HG02840 (cell line): ENCODE measurements around the gene SNRK.

Experiments
- ATAC-seq: cut with Tn5 transposase; IDR thresholded peaks from one replicate; pipeline ENCODE4 v1.9.1; 2021; ENCODE audit warnings: mild to moderate bottlenecking, moderate library complexity, moderate number of reproducible peaks; ENCODE audit not compliant: unreplicated experiment, low FRiP score

The SNRK gene

DNA sequence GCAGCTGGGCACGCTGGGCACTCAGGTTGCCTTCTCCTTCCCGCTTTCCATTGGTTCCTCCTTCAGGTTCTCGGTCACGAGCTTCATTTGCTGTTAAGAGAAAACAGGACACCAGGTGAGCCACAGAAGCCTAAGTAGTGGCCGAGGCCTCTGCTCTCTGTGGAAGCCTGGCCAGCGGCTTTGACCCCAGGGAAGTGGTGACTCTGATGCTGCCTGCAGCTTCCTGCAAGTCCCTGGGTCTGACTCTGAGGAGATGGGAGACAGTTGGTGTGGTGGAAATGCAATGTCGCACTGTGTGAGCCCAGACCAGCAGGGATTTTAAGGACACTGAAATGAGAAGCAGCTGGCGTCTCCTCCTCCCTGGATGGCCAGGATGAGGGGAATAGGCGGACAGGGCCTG is 80.5 kb downstream of the SNRK start:
- no peak for ATAC-seq

DNA sequence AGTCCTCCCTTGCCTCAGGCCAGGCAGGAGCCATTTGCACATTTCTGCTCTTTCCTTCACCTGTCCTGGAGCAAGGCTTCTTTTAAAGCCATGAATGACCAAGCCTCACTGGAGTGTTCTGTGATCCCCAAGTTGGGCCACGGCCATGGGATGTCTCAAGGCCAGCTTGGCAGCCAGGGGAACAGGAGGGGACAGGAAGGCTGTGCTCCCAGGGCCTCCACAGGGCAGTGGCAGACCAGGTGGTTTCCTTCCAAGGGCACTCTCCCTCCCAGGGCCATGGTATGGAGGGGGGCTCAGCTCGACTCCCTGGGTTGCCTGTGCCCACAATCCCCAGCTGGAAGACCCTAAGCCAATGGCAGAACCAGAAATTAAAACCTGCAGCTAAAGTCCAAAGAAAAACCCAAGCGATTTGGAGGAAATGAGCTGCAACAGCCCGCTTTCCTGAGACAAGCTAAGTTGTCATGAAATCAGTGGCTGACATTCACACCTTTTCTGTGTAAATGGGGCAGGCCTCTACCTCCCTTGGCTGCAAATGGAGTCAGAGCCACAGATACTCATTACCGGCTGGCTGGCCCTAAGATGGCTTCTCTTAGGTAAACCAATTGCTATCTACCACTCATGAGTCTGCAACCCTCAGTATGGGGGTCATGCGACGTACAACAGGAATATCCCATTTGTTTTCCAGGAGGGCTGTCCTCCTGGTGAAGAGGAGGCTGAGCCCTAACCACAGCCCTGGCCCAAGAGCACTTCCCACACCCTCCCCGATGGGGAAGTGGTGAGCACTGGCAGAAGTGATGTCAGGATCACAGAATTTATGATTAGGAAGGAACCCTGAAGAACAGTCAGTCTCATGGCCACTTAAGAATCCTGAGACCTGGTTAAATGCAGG is 83.3 kb downstream of the SNRK start:
- no peak for ATAC-seq

DNA sequence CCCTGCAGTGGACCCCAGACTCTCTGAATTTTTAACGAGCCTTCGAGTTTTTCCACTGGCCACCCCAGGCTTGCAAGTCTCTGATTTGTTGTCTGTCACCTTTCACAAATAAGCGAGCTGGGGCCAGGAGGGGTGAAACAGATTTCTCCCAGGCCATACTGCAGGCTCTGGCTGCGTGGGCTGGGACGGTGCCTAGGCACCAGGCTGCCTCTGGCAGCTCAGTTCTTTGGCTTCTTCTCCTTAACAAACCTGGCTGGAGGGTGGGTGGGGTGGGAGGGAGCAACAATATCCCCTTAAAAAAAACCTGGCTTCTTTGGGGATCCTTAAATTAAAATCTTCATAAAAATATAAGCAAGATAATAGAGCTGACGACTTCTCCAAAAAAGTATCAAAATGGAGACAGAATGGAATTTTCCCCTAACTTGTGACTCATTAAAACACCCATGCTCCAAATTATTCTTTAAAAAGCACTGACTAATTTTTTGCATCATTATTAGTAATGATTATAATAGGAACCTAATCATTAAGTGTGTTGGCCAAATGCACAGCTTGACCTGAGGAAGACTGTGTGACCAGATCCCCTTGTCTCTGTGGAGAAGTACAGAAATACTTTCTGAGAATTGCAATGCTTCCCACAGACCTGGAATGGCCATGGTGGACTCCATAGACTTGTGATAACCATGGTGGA is 84.1 kb downstream of the SNRK start:
- no peak for ATAC-seq

DNA sequence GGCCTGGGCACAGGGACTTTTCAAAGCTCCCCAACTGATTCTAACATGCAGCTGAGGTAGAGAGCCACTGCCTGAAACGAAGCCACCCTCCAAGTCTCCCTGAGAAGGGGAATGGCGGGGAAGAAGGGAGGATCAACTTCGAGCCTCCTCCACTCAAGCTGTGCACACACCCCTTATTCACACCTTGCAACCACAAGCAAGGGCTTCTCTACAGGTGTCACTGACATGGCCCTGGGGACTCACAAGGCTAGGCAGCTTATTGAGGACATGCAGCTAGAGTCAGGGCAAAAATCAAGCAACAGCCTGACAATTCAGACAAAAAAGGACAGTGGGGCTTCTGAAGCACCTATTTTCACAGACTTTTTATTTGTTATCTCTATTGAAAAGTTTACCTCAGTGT is 85.2 kb downstream of the SNRK start:
- no peak for ATAC-seq

DNA sequence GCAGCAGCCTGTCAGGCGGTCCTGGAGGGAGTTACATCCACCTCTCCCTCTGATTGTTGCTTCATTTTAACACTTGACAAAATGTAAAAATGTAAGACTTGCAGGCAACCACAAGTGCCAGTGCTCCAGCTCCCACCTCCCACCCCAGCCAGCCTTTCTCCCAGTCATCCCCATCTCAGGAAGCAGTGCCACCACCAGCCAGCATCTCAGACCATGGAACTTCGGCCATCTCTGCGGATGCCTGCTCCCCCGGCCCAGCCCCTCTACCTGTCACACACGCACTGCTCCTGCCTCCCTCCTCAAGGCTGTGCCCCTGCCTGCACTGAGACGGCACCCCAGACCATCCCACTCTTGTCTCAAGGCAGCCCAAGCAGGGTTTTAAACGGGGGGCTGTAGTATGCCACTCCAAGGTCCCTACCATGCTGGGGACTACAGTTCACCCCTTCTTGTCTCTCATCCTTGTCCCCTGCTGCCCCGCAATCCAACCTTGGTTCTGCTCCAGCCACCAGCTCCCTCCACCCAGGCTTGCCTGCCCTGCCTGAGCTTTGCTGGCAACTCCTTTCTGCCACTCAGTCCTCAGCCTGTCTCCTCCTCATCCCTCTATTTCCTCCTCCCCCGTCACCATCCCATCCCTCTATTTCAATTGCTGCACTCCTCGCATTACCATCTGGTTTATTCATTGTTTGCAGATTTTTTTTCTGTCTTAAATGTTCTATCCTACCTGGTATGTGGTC is 85.8 kb downstream of the SNRK start:
- no peak for ATAC-seq

DNA sequence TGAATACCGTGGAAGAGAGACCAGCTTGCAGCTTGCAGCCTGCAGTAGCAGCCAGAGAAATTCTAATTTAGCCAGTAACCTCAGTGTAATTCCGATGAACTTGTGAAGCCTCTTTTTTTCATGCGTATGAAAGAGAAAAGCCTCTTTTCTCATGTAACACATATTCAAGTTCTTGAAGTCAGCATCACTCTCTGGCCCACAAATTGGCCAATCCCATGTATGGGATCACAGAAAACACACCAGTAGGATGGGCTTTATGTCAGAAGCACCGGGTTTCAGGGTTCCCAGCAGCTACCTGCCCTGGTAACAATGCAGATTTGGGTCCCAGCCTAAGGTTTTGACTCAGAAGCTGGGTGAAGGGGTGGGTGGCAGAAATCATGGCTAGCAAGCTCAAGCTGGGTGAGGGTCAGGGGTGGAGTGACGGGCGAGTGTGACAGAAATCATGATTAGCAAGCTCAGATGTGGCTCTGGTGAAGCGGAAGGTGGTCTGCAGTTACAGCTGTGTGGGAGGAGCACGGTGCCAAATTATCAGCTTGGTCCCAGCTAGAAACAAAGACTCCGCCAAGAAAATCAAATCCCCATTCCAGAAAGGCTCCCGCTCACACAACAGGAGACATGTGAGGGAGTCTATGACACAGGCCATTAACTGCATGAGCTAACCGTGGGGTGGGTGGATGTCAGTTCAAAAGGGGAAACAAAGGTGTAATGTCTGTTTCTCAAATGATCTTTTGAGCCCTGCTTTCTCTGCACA is 86.6 kb downstream of the SNRK start:
- no peak for ATAC-seq

DNA sequence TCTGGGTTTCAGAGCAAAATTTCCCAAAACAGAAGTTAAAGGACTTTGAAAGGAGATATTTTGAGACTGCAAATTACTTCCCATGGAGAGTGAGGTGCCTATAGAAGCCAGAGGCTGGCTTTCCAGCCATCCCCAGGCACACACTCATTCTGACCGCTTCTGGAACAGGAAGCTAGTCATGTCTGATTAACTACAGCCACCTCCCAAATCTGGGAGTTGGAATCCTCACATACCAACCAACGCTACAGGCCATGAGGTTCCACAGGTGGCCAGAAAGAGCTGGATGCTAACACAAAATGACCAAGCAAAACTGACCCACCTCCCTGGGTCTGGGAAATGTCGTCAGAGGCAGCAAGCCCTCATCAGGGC is 87.2 kb downstream of the SNRK start:
- ATAC-seq: no peak

DNA sequence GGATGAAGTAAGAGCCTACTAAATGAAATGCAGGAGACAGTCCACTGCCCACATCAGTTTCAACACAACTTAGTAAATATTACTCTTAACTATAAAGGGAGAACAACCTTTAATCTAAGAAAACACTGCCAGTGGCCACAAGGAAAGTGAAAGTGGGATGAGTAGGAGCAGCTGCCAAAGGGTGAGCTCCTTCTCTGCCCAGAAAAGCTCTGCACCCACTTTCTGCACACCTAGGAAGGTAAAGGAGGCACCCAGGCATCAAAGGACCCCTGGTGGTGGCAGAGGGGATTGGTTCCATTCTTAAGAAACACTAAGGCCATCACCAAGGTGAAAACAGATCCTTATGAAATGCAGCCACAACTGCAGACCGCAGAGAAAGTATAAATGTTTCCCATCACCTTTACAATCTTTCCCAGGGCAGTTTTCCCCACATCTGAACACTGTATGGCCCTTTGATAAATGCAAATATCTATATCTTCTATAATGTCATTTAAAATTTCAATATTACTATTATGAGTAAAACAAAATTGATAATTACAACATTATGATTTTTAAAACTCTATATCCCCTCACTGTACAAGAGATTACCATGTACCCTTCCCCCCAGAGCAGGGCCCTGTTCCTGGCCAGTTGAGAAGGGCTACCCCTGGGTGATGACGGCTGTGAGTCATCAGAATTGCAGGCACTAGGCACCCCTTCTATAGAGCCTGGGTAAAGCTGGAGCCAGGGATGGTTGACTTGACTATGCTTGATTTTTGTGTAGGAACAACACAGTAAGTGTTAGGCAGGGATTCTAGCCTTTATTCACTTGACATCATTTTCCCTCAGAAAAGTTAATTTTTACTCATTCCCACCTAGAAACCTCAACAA is 92.0 kb downstream of the SNRK start:
- no peak for ATAC-seq

DNA sequence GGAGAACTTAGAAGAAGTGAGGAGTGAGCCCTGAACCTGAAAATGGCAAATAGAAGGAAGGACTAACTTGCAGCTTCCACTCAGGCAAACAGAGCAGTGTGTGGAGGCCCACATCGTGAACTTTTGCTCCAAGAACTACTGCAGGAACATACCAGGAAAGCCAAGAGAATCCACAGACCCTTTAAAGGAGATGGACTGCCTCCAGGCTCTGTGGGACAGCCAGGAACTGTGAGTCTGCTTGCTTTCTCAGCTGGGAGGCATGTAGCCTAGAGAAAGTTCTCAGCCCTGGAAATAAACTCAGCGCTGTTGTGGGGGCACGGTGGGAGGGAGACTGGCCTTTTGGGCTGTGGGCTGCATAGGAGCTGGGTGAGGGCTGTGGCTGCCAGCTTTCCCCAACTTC is 93.0 kb downstream of the SNRK start:
- no peak for ATAC-seq

DNA sequence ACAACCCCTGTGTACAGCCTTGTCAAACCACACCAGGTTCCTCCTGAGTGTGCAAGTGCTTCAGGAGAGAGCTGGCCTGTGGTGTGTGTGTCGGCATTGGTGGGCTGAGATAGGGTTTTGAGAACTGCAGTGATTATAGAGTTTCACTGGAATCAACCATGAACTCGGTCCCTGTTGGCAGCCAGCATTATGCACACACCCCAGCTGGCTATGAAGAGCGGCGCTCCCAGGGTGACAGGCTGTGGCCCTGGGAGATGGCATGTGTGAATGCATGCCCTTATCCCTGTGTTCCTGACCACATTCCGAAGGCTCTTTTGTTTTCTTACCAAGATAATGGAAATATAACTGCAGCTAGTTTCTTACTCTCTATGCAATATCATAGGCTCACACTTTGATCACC is 101.8 kb downstream of the SNRK start:
- ATAC-seq: no peak

DNA sequence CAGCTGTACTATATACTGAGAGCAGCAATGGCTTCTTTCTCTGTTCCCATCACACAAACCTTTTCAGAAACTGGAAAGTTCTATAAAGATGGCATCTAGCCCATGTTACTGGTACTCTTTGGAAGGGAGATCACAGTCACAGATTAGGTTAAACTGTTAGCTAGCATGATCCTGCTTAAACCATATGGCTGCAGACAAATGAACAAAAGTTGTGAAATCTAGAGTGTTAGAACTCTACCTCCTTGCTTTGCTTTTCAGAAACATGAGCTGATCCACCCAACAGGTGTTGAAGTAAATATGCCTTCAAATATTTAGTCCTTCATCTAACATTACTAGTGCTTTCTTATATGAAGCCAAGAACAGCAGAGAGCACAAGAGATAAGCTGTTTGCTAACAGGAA is 102.6 kb downstream of the SNRK start:
- ATAC-seq: no peak

DNA sequence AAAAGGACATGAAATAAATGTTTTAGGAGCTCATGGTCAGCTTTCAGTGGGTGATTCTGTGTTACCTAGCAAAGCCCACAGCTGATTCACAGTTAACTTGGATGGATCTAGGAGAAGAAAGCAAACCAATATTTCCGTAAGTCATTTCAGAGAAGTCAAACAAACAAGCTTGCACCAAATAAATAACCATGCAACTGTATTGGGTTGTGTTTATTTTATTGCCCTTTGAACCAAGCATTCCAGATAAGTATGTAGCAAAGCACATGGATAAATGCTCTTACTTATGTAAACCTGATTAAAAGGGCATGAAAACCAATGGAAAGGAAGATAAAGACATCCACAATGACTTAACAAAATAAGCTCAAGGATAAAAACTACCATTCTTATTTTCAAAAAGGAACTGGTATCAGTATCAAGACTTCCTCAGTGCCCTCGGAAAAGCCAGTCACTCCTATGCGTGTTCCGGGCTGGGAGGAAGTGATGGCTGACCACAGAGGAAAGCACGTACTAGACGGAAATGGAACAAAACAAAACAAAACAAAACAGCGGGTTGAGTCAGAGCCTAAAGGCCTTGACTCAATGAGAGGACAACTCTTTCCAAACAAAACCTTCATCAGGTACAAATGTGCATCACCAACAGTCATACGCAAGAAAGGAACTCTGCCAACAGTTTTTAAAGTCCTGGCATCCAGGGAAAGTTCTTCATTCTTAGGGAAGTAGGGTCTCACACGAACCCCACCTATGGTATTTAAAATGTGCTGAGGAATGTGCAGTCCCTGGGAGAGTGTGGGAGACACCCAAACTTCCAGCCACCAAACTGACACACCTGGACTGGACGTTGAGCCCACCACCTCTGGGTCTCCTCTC is 103.3 kb downstream of the SNRK start:
- ATAC-seq: no peak

DNA sequence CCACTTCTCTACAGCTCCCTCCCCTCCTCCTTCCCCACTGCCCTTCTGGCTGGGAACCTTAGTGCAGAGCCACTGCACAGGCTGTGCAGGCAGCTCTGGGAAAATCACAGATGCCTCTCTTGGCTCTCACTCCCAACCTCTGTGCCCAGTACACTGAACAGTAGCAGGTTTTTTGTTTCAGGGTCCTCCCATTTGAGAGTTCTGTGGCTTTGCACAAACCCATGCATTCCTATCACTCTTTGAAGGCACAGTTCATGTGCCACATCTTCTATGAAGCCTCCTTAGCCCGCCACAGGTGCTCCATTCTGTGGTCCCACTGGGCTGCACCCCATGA is 103.9 kb downstream of the SNRK start:
- no peak for ATAC-seq

DNA sequence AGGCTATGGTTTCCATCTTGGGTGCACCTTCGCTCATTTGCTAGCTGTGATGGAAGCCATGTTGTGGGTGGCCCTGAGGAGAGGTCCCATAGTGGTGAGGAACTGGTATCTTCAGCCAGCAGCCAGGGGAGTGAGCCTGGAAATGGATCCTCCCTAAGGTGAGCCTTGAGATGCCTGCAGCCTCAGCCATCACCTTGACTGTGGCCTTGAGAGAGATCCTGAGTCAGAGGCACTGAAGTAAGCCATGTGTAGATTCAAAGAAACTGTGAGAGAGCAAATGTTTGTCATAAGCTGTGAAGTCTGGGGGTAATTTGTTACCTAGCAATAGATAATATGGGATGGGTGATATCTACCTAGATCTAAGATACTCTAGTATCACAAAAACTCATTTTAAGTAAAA is 105.3 kb downstream of the SNRK start:
- no peak for ATAC-seq

DNA sequence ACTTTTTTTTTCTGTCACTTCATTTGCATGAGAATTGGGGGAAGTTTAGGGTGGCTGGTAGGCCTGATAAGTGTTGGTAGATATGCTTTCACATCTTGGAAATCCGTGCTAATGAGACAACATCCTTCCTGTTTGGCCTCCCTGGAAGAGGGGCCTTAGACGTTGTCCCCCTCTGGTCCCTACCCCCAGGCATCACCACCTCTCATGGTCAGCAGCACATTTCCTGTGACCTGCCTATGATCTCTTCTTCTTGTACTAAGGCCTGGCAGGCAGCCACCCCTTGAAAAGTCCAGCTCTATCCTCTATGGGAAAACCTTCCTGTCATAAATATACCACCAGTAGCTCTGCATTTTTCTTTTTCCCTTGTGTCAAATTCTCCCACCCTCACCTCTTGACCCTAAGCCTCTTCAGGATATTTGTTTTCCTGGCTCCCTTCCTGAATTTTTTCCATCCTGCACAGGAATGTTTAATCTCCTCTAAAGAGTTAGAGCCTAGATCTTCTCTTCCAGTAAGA is 107.8 kb downstream of the SNRK start:
- ATAC-seq: no peak

DNA sequence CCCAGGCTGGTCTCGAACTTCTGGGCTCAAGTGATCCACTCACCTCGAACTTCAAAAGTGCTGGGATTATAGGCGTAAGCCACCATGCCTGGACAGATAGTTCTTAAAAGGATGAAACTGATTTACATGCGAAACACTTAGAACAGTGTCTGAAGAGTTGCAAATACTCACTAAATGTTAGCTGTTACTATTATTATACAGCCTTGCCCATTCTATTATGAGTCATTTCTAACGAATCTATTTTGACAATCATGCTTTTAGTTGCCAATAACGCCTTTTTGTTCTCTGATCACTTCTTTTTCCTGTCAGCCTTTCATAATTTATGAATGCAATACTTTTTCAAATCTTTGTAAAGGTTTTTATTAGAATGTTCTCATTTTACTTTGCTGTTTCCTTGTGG is 112.7 kb downstream of the SNRK start:
- no peak for ATAC-seq

DNA sequence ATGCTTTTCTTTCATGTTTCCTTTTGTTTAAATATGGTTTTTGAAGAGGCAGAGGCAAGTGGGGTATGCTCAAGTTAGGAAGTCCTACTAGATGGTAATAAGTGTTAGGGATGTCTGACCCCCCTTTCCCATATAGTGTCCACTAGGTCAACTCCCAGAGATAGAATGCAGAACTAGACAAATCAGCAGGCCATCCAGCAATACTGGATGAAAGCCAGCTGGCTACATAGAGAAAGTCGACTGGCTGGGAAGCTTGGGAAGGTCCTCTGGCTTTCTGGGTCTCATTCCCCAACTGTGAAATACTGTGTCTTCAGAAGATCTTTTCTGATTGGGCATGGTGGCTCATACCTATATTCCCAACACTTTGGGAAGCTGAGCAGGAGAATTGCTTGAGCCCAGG is 113.8 kb downstream of the SNRK start:
- ATAC-seq: no peak
